Right atrium auricular region (tissue), 2 donors: ENCODE measurements around the gene OTUB2. TPM values are rescaled to one million over a fixed set of nuclear protein-coding genes. Genes with fewer than 3 reads are reported as not detected.

Experiments
- DNase-seq: peaks from one replicate; pipeline ENCODE4 v3.0.0-alpha.2; 2019; ENCODE audit warnings: low spot score
- H3K27ac ChIP-seq, 2 donors: fragments of 200-600 bp; sonication (generic); 1 replicate in 1 of 2; 2 replicates in 1 of 2; pipeline ENCODE4 v1.5.1; 2016 to 2019
- H3K27me3 ChIP-seq, 2 donors: fragments of 200-600 bp; sonication (generic); one replicate each; pipeline versions ENCODE4 v1.5.1 to v1.6.0; 2017 to 2019
- H3K36me3 ChIP-seq: fragments of 200-600 bp; sonication (generic); one replicate; pipeline ENCODE4 v1.5.1; 2016
- H3K4me1 ChIP-seq, 2 donors: fragments of 200-600 bp; sonication (generic); one replicate each; pipeline versions ENCODE4 v1.5.1 to v1.6.0; 2017 to 2019
- H3K4me3 ChIP-seq, 2 donors: fragments of 200-600 bp; sonication (generic); 1 replicate in 1 of 2; 2 replicates in 1 of 2; pipeline ENCODE4 v1.5.1; 2017 to 2019; ENCODE audit warnings: mild to moderate bottlenecking in 1 of 2, moderate library complexity in 1 of 2
- H3K9me3 ChIP-seq, 2 donors: fragments of 200-600 bp; sonication (generic); one replicate each; pipeline ENCODE4 v1.5.1; 2019
- total RNA-seq, 2 donors: library from RNA; depleted of rRNA; stranded (reverse); fragments of >200 nt; gene quantifications; one replicate each; pipeline ENCODE4 v1.1.0, GENCODE V29; 2016
- TF ChIP-seq, protein P1 (sequence below), 2 donors: fragments of 200-600 bp; sonication (generic); IDR thresholded peaks; one replicate each; pipeline ENCODE4 v1.5.1; 2019; ENCODE audit warnings: antibody characterized with exemption in 2 of 2

Gene OTUB2
- total RNA-seq, 2 donors from 2014 or later, result 0.43 to 0.48 TPM

DNA sequence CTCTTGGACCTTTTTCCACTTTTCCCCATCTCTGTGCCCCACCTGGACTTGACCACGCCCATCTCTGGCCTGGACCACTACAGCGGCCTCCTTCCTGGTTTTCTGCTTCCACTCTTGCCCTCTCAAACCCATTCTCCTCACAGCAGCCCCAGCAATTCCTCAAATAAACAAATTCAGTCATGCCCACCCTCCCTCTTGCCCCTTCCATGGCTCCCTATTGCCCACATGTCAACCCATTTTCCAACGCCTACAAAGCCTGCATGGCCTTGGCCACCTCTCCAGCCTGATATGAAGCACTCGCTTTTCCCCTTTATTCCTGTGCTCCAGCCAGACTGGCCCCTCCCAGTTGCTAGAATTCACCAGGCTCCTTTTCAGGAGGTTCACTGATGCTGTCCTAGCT is 5.9 kb upstream of the OTUB2 start:
- DNase-seq, result no peak
- TF ChIP-seq, protein P1, sequence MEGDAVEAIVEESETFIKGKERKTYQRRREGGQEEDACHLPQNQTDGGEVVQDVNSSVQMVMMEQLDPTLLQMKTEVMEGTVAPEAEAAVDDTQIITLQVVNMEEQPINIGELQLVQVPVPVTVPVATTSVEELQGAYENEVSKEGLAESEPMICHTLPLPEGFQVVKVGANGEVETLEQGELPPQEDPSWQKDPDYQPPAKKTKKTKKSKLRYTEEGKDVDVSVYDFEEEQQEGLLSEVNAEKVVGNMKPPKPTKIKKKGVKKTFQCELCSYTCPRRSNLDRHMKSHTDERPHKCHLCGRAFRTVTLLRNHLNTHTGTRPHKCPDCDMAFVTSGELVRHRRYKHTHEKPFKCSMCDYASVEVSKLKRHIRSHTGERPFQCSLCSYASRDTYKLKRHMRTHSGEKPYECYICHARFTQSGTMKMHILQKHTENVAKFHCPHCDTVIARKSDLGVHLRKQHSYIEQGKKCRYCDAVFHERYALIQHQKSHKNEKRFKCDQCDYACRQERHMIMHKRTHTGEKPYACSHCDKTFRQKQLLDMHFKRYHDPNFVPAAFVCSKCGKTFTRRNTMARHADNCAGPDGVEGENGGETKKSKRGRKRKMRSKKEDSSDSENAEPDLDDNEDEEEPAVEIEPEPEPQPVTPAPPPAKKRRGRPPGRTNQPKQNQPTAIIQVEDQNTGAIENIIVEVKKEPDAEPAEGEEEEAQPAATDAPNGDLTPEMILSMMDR (IDR thresholded peaks at IDR 0.05), result no peak
- Histone ChIP-seq H3K4me3 (no peak overlapping the region), H3K9me3 (no peaks in the 10 kb centered on the region), H3K27ac (no peak overlapping the region), H3K4me1 (no peaks in the 10 kb centered on the region), H3K27me3 (no peaks in the 10 kb centered on the region), H3K36me3 (no peaks in the 10 kb centered on the region)

DNA sequence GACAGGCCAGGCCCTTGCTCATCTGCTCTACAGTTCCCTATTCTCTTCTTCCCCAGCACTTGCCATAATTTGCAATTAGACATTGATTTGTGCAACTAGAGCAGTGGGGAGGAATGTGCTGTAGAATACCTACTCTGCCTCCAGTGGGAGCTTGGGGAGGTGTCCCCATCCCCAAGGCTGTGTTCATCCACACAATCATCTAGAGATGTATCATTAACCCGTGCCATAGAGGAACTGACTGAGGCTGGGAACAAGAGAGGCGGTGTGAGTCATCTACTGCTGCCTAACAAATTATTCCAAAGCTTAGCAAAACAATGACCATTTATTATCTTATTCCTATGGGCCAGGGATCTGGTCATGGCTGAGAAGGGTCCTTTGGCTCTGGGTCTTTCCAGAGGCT is 5.1 kb upstream of the OTUB2 start:
- TF ChIP-seq, protein P1 (IDR thresholded peaks at IDR 0.05), result no peak
- Histone ChIP-seq H3K4me1 (no peaks in the 10 kb centered on the region), H3K4me3 (no peak overlapping the region), H3K9me3 (no peaks in the 10 kb centered on the region), H3K27me3 (no peaks in the 10 kb centered on the region), H3K36me3 (no peaks in the 10 kb centered on the region), H3K27ac (no peak overlapping the region)
- no peak for DNase-seq

DNA sequence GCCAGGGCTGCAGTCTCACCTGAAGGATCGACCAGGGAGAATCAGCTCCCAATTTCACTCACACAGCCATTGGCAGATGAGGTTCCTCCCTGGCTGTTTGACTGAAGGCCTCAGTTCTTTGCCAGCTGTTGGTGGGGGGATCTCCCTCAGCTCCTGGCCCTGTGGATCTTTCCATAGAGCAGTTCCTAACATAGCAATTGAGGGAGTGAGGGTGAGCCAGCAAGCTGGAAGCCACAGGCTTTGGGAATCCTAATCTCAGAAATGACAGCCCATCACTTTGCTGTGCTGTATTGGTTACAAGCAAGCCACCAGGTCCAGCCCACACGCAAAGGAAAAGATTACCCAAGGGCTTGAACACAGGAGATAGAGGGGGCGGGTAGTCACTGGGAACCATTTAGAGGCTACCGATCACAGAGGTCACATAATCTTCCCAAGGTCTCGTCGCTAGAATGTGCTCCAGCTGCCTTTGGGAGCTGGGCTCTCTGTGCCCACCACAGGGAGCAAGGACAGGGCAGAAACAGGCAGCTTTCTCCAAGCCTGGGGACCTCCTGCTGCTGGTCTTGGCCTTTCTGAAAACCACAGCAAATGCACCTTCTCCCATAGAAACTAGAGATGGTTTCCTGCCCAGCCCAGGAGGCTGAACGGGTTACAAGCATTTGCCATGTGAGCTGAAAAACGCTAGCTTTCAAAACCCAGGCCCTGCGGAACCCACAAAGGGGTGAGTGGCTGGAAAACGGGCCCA is 4.6 kb upstream of the OTUB2 start:
- no peaks in the 10 kb centered on the region for H3K36me3 ChIP-seq
- H3K4me1 ChIP-seq, result peaks cover 0 to 3% of the 10 kb centered on the region in 2 donors
- no peak overlapping the region for H3K4me3 ChIP-seq
- H3K27me3 ChIP-seq, result no peaks in the 10 kb centered on the region
- TF ChIP-seq, protein P1 (IDR thresholded peaks at IDR 0.05), result no peak
- no peaks in the 10 kb centered on the region for H3K9me3 ChIP-seq
- no peak for DNase-seq
- H3K27ac ChIP-seq, result no peak overlapping the region

DNA sequence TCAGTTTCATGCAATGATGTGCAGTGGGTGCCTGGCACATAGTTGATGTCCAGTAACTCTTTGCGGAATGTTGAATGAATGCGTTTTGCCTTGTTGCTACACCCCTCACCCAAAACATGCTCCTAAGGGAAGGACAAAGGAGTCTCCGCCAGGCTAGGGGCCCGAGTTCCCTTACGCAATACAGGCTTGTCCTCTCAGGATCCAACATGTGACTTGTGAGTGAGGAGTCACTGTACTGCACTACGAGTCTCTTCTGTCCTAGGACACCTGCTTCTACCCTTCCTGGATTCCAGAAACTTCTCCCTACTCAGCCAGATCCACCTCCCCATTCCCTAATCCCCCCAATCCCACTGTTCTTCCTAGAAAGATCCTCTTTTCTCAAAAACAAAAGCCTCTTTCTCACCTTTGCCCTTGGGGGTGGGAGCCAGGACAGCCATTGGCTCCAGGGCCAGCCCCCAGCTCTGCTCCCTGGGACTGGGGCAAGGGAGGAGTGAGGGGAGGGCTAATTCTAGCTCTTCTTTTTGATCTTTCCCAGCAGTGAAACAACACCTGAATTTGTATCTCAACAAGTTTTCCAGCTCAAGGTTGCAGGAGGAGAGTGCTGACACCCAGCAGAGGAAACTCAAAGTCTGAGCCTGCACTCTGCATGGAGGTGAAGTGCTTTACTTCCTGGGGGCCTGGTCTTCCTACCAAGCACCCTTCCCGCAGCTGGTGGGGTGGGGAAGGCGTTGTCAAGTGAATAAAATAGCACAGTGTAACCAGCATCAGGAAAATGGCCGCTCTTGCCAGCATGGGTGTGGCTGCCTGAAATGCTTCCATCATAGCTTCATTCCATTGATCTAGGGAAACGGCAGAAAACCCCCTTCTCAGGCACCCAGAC is 3.4 kb upstream of the OTUB2 start:
- Histone ChIP-seq H3K4me1 (peaks cover 0 to 9% of the 10 kb centered on the region in 2 donors), H3K36me3 (no peaks in the 10 kb centered on the region), H3K27me3 (no peaks in the 10 kb centered on the region), H3K27ac (no peak overlapping the region), H3K4me3 (no peak overlapping the region), H3K9me3 (no peaks in the 10 kb centered on the region)
- TF ChIP-seq, protein P1 (IDR thresholded peaks at IDR 0.05), result no peak
- DNase-seq, result no peak

DNA sequence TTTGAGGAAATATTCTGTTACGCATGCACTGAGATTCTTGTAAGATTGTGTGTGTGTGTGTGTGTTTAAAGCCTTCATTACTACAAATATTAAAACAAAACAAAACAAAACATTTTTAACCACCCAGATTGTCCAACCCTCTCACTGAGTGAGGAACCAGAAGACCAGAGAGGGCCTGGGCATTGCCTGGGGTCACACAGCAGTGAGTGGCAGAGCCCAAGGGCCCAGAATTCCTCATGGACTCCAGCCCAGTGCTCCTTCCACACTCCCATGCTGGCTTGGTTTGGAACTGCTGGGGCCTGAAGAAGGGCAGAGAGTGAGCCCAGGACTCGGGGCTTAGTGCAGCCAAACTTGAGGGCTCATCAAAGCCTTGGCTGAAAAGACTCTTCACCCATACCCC is 1.6 kb upstream of the OTUB2 start:
- Histone ChIP-seq H3K9me3 (no peaks in the 10 kb centered on the region), H3K27ac (no peak overlapping the region), H3K4me1 (peaks cover 0 to 9% of the 10 kb centered on the region in 2 donors), H3K27me3 (no peaks in the 10 kb centered on the region), H3K4me3 (no peak overlapping the region), H3K36me3 (no peaks in the 10 kb centered on the region)
- DNase-seq, result no peak
- TF ChIP-seq, protein P1 (IDR thresholded peaks at IDR 0.05), result no peak
